ENCODE measurements around the gene WWTR1. TPM values are rescaled to one million over a fixed set of nuclear protein-coding genes. Genes with fewer than 3 reads are reported as not detected.

WWTR1 gene
- total RNA-seq, 1 donor from 2014 or later: 15.0 TPM

DNA sequence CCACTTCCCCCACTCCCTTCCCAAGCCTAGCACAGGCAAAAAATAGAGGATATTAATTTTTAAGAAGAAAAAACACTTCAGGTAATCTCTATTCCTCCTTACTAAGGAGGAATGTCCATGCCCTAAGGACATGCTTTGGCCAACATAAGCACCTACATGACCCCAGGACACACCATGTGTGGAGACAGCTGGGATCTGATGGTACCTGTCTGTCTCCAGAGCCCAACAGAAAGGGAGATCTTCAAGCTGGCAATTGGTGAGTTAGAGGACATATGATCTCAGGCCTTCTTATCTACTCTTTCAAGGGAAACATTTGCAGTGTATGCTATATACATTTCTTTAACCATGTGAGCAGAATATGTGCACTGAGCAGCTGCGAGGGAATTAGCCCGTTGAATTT lies 176.3 kb downstream of the WWTR1 start:
- no peak overlapping the region for H3K27ac Mint-ChIP-seq
- no peak for TF ChIP-seq CTCF (IDR thresholded peaks at IDR 0.05; ENCODE audit: unreplicated experiment)
- H3K9me3 Mint-ChIP-seq (ENCODE audit: low read depth): no peaks in the 10 kb centered on the region
- H3K36me3 Mint-ChIP-seq (ENCODE audit: insufficient read depth): peaks cover 27% of the 10 kb centered on the region
- DNase-seq (ENCODE audit: low spot score, unreplicated experiment): no peak
- peaks cover 23% of the 10 kb centered on the region for H3K4me1 Mint-ChIP-seq (ENCODE audit: low read depth)
- no peaks in the 10 kb centered on the region for H3K27me3 Mint-ChIP-seq
- no peak overlapping the region for H3K4me3 Mint-ChIP-seq (ENCODE audit: low read depth)

DNA sequence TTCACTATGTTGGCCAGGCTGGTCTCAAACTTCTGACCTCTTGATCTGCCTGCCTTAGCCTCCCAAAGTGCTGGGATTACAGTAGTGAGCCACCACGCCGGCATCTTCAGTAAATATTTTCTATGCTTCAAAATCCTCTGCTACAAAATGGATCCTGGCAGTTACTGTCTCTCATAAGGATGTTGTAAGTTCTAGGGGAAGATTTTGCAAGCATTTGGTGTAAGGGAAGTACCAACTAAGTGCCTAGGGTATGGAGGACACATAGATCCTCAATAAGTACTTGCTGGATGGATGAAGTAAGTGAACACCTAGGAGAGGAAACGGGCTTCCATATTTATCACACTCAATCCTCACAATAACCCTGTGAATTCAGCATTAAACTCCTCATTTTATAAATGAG lies 176.8 kb downstream of the WWTR1 start:
- DNase-seq (ENCODE audit: low spot score, unreplicated experiment): no peak
- H3K36me3 Mint-ChIP-seq (ENCODE audit: insufficient read depth): peaks cover 30% of the 10 kb centered on the region
- TF ChIP-seq CTCF (IDR thresholded peaks at IDR 0.05; ENCODE audit: unreplicated experiment): no peak
- H3K9me3 Mint-ChIP-seq (ENCODE audit: low read depth): no peaks in the 10 kb centered on the region
- H3K4me3 Mint-ChIP-seq (ENCODE audit: low read depth): no peak overlapping the region
- H3K4me1 Mint-ChIP-seq (ENCODE audit: low read depth): peaks cover 26% of the 10 kb centered on the region
- H3K27ac Mint-ChIP-seq: peak overlapping the region; percentile 24
- no peaks in the 10 kb centered on the region for H3K27me3 Mint-ChIP-seq

DNA sequence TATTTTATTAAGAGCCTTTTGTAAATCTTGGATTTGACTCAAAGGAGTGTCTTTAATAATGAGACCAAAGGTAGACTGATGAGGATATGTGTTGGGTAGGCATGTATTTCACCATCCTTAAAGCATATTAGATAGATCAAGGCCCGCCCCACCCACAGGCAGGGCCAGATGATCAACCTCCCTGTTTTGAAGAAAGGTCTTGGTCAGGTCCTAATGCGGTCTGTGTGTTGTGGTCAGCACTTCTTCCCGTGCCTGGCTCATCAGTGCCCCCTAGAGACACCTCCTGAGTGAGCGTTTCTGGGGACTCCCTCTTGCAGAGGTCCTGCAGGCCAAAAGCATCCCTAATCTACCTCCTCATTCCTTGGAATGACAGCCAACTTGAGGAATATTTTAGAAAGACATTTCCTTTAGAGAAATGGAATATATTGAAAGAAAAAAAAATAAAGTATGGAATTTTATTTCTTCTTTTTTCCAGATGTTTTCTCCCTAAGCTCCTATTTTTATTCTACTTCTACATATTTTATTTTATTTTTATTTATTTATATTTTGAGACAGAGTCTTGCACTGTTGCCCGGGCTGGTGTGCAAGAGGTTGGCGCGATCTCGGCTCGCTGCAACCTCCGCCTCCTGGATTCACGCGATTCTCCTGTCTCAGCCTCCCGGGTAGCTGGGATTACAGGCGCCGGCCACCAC lies 177.4 kb downstream of the WWTR1 start:
- DNase-seq (ENCODE audit: low spot score, unreplicated experiment): peak; percentile 61
- H3K9me3 Mint-ChIP-seq (ENCODE audit: low read depth): no peaks in the 10 kb centered on the region
- H3K4me1 Mint-ChIP-seq (ENCODE audit: low read depth): peaks cover 30% of the 10 kb centered on the region
- H3K27ac Mint-ChIP-seq: peak overlapping the region; percentile 79
- TF ChIP-seq CTCF (IDR thresholded peaks at IDR 0.05; ENCODE audit: unreplicated experiment): peak; percentile 83
- H3K4me3 Mint-ChIP-seq (ENCODE audit: low read depth): peak overlapping the region; percentile 45
- H3K27me3 Mint-ChIP-seq: no peaks in the 10 kb centered on the region
- peaks cover 27% of the 10 kb centered on the region for H3K36me3 Mint-ChIP-seq (ENCODE audit: insufficient read depth)

DNA sequence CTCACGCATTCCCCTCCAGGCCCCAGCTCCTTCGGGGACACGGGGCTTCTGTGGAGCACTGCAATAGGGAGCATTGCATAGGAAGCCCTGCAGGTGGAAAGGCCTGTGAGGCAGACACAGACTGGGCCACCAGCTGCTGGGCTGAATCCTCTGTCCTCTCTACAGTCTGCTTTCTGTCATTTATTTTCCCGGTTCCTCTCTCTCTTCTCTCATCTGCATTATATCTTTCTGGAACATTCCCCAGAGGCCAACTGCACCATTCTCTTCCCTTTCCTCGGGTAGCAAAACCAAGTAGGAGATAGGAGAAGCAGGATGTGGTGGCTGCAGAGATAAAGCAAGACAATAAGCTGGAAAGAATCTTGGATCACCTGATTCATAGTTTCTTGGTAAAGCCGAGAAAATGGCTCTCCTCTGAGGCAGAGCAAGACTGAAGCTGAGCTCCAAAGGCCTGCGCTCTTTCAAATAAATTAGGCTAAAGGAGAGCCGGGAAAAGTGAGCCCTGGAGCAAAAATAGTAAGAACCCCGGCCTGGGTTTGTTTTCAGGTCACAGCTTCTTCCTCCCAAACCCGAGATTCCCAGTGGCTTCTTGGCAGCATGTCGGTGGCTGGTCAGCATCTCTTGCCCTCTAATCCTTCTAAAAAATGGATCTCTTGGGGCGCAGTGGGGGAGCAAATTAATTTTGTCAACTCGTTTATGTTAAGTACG lies 178.1 kb downstream of the WWTR1 start:
- TF ChIP-seq CTCF (IDR thresholded peaks at IDR 0.05; ENCODE audit: unreplicated experiment): no peak
- H3K27ac Mint-ChIP-seq: peak overlapping the region; percentile 79
- no peak for DNase-seq (ENCODE audit: low spot score, unreplicated experiment)
- no peaks in the 10 kb centered on the region for H3K27me3 Mint-ChIP-seq
- peak overlapping the region; percentile 45 for H3K4me3 Mint-ChIP-seq (ENCODE audit: low read depth)
- peaks cover 35% of the 10 kb centered on the region for H3K4me1 Mint-ChIP-seq (ENCODE audit: low read depth)
- H3K9me3 Mint-ChIP-seq (ENCODE audit: low read depth): no peaks in the 10 kb centered on the region
- peaks cover 22% of the 10 kb centered on the region for H3K36me3 Mint-ChIP-seq (ENCODE audit: insufficient read depth)

DNA sequence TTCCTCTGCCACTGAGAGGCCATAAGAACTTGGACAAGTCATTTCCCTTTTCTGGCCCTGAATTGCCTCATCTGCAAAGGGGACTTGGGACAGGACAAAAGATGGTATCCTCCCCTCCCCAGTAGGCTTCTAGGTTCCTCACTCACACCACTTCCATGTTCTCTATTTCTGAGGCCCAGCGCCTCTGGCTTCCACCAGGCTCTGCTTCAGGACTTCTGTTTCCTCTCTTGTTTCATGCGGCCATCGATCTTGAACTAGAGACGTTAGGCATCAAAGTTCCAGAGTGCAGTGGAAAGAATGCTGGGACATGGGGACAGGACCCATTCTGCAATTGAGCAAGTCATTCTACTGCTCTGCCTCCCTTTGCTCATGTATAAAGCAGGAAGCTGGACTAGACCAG lies 181.6 kb downstream of the WWTR1 start:
- TF ChIP-seq CTCF (IDR thresholded peaks at IDR 0.05; ENCODE audit: unreplicated experiment): no peak
- Mint-ChIP-seq H3K9me3 (ENCODE audit: low read depth) (no peaks in the 10 kb centered on the region), H3K4me3 (ENCODE audit: low read depth) (peak overlapping the region; percentile 87), H3K27ac (peak overlapping the region; percentile 93), H3K4me1 (ENCODE audit: low read depth) (peaks cover 67% of the 10 kb centered on the region), H3K27me3 (no peaks in the 10 kb centered on the region), H3K36me3 (ENCODE audit: insufficient read depth) (peaks cover 8% of the 10 kb centered on the region)
- no peak for DNase-seq (ENCODE audit: low spot score, unreplicated experiment)

Measured in progenitor cell of endocrine pancreas (in vitro differentiated cells).